Endothelial cell of umbilical vein (primary cell): ENCODE results near the gene RBM18. TPM values are rescaled to one million over a fixed set of nuclear protein-coding genes. Genes with fewer than 3 reads are reported as not detected.

Experiments used
- BruUV-seq: library from RNA; stranded (reverse); fragments of 400-500 nt; replicated peaks from 2 replicates; lab custom pipeline; 2021; lab: Mats Ljungman, UMichigan
- CTCF ChIA-PET: fragments of 300-600, 350-600 bp; sonication (Branson Sonifier 250); formaldehyde crosslinking; loops from one replicate; lab custom pipeline; 2021; ENCODE audit warnings: antibody characterized with exemption, inconsistent platforms; lab: Charles Lee
- POLR2A ChIA-PET: fragments of 300-600, 350-600 bp; sonication (Branson Sonifier 250); formaldehyde crosslinking; loops from one replicate; lab custom pipeline; 2021; ENCODE audit warnings: antibody characterized with exemption, inconsistent platforms; lab: Charles Lee
- DNase-seq: peaks from one replicate; pipeline ENCODE4 v3.0.0-alpha.2; 2011; ENCODE audit warnings: low read depth, low spot score
- FAIRE-seq: peaks from 2 replicates; lab custom pipeline; 2011; peaks lifted over from hg19 to GRCh38; lab: Jason Lieb, UNC
- H2AFZ ChIP-seq: 2 replicates; pipeline ENCODE4 v1.6.0; 2012; ENCODE audit warnings: low read depth, low read length, control low read depth, inconsistent platforms
- H3K27ac ChIP-seq: 2 replicates; pipeline ENCODE4 v1.5.1; 2011; ENCODE audit warnings: low read depth, mild to moderate bottlenecking, control low read depth, low read length, moderate library complexity; ENCODE audit not compliant: insufficient read depth
- H3K27me3 ChIP-seq, 2 experiments: 2 replicates each; pipeline versions ENCODE4 v1.6.0 to v1.6.1; 2011; ENCODE audit warnings: low read length in 2 of 2, mixed read lengths in 1 of 2; ENCODE audit not compliant: control insufficient read depth in 2 of 2, insufficient read depth in 2 of 2
- H3K36me3 ChIP-seq, 2 experiments: 2 replicates in 1 of 2; 3 replicates in 1 of 2; pipeline ENCODE4 v1.5.1; 2011; ENCODE audit warnings: low read length in 2 of 2, mild to moderate bottlenecking in 1 of 2, moderate library complexity in 1 of 2; ENCODE audit not compliant: control insufficient read depth in 2 of 2, insufficient read depth in 2 of 2; ENCODE audit errors: extremely low read depth in 1 of 2
- H3K4me1 ChIP-seq: 3 replicates; pipeline ENCODE4 v1.5.1; 2011; ENCODE audit warnings: mild to moderate bottlenecking, low read length; ENCODE audit not compliant: control insufficient read depth, insufficient read depth; ENCODE audit errors: extremely low read depth
- H3K4me2 ChIP-seq: 2 replicates; pipeline ENCODE4 v1.6.1; 2011; ENCODE audit warnings: low read length, control low read depth, mixed read lengths; ENCODE audit not compliant: insufficient read depth
- H3K4me3 ChIP-seq, 3 experiments: fragments of 200-600 bp in 1 of 3; sonication (generic), shearing (Covaris generic) in 1 of 3; replicated peaks in 1 of 3; 2 replicates each; pipeline ENCODE4 v1.5.1; 2011 to 2016; ENCODE audit warnings: control low read depth in 3 of 3, low read length in 3 of 3, mild to moderate bottlenecking in 2 of 3, inconsistent platforms in 1 of 3, low read depth in 1 of 3, moderate library complexity in 1 of 3; ENCODE audit not compliant: insufficient read depth in 1 of 3
- H3K79me2 ChIP-seq: 2 replicates; pipeline ENCODE4 v1.6.0; 2012; ENCODE audit warnings: low read length, inconsistent platforms; ENCODE audit not compliant: control insufficient read depth, insufficient read depth
- H3K9ac ChIP-seq: replicated peaks from 2 replicates; pipeline ENCODE3; 2011; ENCODE audit warnings: low read length, control low read depth; ENCODE audit not compliant: insufficient read depth; ENCODE audit errors: extremely low read depth
- H3K9me1 ChIP-seq: replicated peaks from 3 replicates; pipeline ENCODE4 v1.6.0; 2011; ENCODE audit warnings: mild to moderate bottlenecking, low read length; ENCODE audit not compliant: control insufficient read depth, insufficient read depth; ENCODE audit errors: extremely low read depth
- H3K9me3 ChIP-seq: replicated peaks from 2 replicates; pipeline ENCODE4 v1.5.1; 2012; ENCODE audit warnings: low read length, inconsistent platforms; ENCODE audit not compliant: control insufficient read depth, insufficient read depth
- H4K20me1 ChIP-seq: replicated peaks from 2 replicates; pipeline ENCODE3; 2011; ENCODE audit warnings: mild to moderate bottlenecking, low read length; ENCODE audit not compliant: control insufficient read depth, insufficient read depth; ENCODE audit errors: extremely low read depth
- CTCF ChIP-seq, 2 donors: IDR thresholded peaks; 1 replicate in 1 of 2; 2 replicates in 1 of 2; pipeline ENCODE4 v1.5.1; 2011; ENCODE audit warnings: low read length in 2 of 2, mild to moderate bottlenecking in 2 of 2, moderate library complexity in 2 of 2, control low read depth in 1 of 2, inconsistent platforms in 1 of 2, low read depth in 1 of 2; ENCODE audit not compliant: insufficient read depth in 1 of 2; ENCODE audit errors: extremely low read depth in 1 of 2
- EZH2 ChIP-seq: IDR thresholded peaks from 2 replicates; pipeline ENCODE4 v1.6.1; 2012; ENCODE audit warnings: borderline replicate concordance, low read depth, mild to moderate bottlenecking, moderate library complexity, low read length, inconsistent platforms; ENCODE audit not compliant: severe bottlenecking
- FOS ChIP-seq: IDR thresholded peaks from 2 replicates; pipeline ENCODE4 v1.6.1; 2011; ENCODE audit warnings: mild to moderate bottlenecking, low read length, moderate library complexity, borderline replicate concordance; ENCODE audit not compliant: insufficient read depth
- GATA2 ChIP-seq: IDR thresholded peaks from 2 replicates; pipeline ENCODE4 v1.7.0; 2011; ENCODE audit warnings: low read depth, mild to moderate bottlenecking, moderate library complexity, mixed read lengths, low read length; ENCODE audit not compliant: insufficient read length, insufficient read depth
- JUN ChIP-seq: IDR thresholded peaks from 2 replicates; pipeline ENCODE4 v1.6.1; 2011; ENCODE audit warnings: borderline replicate concordance, low read depth; ENCODE audit not compliant: insufficient read length, insufficient read depth
- MAX ChIP-seq: IDR thresholded peaks from 2 replicates; pipeline ENCODE4 v1.6.1; 2011; ENCODE audit not compliant: insufficient read depth, insufficient read length
- MYC ChIP-seq: IDR thresholded peaks from one replicate; pipeline ENCODE4 v1.6.1; 2011; ENCODE audit warnings: mild to moderate bottlenecking, low read depth, low read length
- POLR2A ChIP-seq: IDR thresholded peaks from 2 replicates; pipeline ENCODE4 v1.6.1; 2012; ENCODE audit warnings: low read depth, mild to moderate bottlenecking, control low read depth, low read length
- POLR2AphosphoS5 ChIP-seq: IDR thresholded peaks from 2 replicates; pipeline ENCODE4 v1.6.1; 2012; ENCODE audit warnings: low read depth, mild to moderate bottlenecking, control low read depth, low read length, moderate library complexity; ENCODE audit not compliant: insufficient read depth
- dilution Hi-C: fragments of 300-500 bp; cut with MboI; formaldehyde crosslinking; loops from one replicate; pipeline ENCODE4 v1.15.0; 2019; ENCODE audit warnings: low sequenced_read_pairs; ENCODE audit not compliant: extremely low pct_ligation_motif_present
- intact Hi-C: fragments of 100-400 bp; cut with micrococcal nuclease; formaldehyde crosslinking; loops from one replicate; pipeline ENCODE4 v1.10.0; 2022
- polyA plus RNA-seq, 4 experiments: library from polyadenylated mRNA; depleted of rRNA in 3 of 4; stranded (reverse) in 3 of 4; unstranded in 1 of 4; fragments of >200 nt; gene quantifications; 2 replicates each; pipeline versions ENCODE4 v1.2.1 to v1.2.3, GENCODE V29; 2011 to 2012; ENCODE audit warnings: missing spikeins in 1 of 4
- total RNA-seq: library from RNA; stranded (reverse); gene quantifications from 2 replicates; pipeline ENCODE4 v1.2.3, GENCODE V29; 2021

The RBM18 gene
- total and polyA plus RNA-seq, 2 donors (not counting 3 experiments of a cell fraction or from before 2014, with no cell fraction given): 7.9 to 26.9 TPM

GRCh38 chr9:122202111-122202510 lies 62.5 kb downstream of the RBM18 start:
- TF ChIP-seq CTCF (IDR thresholded peaks at IDR 0.05; ENCODE audit: extremely low read depth in 1 of 2, insufficient read depth in 1 of 2, low read depth in 1 of 2, low read length in 2 of 2) (no peak), EZH2 (no peak), POLR2A (no peak), FOS (no peak), MYC (no peak), POLR2AphosphoS5 (no peak), GATA2 (no peak), JUN (no peak), MAX (no peak)

More at GRCh38 chr9:122202111-122202510, 62.5 kb downstream of the RBM18 start:
- Histone ChIP-seq H3K27ac (no peak overlapping the region), H4K20me1 (no peaks in the 10 kb centered on the region), H3K9ac (no peak overlapping the region), H3K36me3 (no peaks in the 10 kb centered on the region), H3K9me3 (no peaks in the 10 kb centered on the region), H3K4me3 (no peak overlapping the region), H2AFZ (no peak overlapping the region), H3K4me1 (no peaks in the 10 kb centered on the region), H3K27me3 (peaks cover 3 to 19% of the 10 kb centered on the region in 2 experiments), H3K4me2 (no peak overlapping the region), H3K79me2 (no peaks in the 10 kb centered on the region), H3K9me1 (no peaks in the 10 kb centered on the region)
- dilution Hi-C loops (no loop called here), intact Hi-C loops (no loop called here)
- no peak for DNase-seq
- no TSS peak for BruUV-seq
- CTCF ChIA-PET: interaction anchor here (1.0 to 2.2 kb wide), 4 partner anchors 34 to 148 kb away, joined by 3 to 9 read pairs (median 4); no protein-coding TSS in a partner anchor
- FAIRE-seq: no peak
- POLR2A ChIA-PET: interaction anchor here (0.6 to 0.7 kb wide), 2 partner anchors 46 to 63 kb away, joined by 3 read pairs; partner anchors contain the start of genes MRRF and RBM18
